Skeletal muscle tissue (tissue), 4 donors: ENCODE results near the gene MFAP2. TPM values are rescaled to one million over a fixed set of nuclear protein-coding genes. Genes with fewer than 3 reads are reported as not detected.

ENCODE experiments used
- H3K27ac ChIP-seq: one replicate; pipeline ENCODE4 v1.7.0; 2013; ENCODE audit warnings: mild to moderate bottlenecking, low read depth, low read length, inconsistent platforms
- H3K27me3 ChIP-seq, 3 donors: one replicate each; pipeline ENCODE4 v1.7.0; 2013; ENCODE audit warnings: low read length in 3 of 3; ENCODE audit not compliant: control insufficient read depth in 3 of 3, insufficient read depth in 3 of 3
- H3K36me3 ChIP-seq, 3 donors: one replicate each; pipeline ENCODE4 v1.7.0; 2013; ENCODE audit warnings: low read length in 3 of 3; ENCODE audit not compliant: control insufficient read depth in 3 of 3, insufficient read depth in 3 of 3
- H3K4me1 ChIP-seq, 3 donors: one replicate each; pipeline ENCODE4 v1.7.0; 2013; ENCODE audit warnings: low read length in 3 of 3, mild to moderate bottlenecking in 3 of 3; ENCODE audit not compliant: control insufficient read depth in 3 of 3, insufficient read depth in 3 of 3
- H3K4me3 ChIP-seq, 3 donors: one replicate each; pipeline ENCODE4 v1.7.0; 2013; ENCODE audit warnings: low read length in 3 of 3
- H3K9ac ChIP-seq, 3 donors: one replicate each; pipeline ENCODE4 v1.7.0; 2013; ENCODE audit warnings: low read length in 3 of 3, mild to moderate bottlenecking in 3 of 3, moderate library complexity in 2 of 3, low read depth in 1 of 3
- H3K9me3 ChIP-seq, 3 donors: one replicate each; pipeline ENCODE4 v1.7.0; 2013; ENCODE audit warnings: low read length in 3 of 3; ENCODE audit not compliant: control insufficient read depth in 3 of 3
- total RNA-seq: library from RNA; depleted of rRNA; stranded (reverse); fragments of >200 nt; gene quantifications from one replicate; pipeline ENCODE4 v1.2.3, GENCODE V29; 2014
- donor health status: Osteomylitis.

MFAP2 gene, protein sequence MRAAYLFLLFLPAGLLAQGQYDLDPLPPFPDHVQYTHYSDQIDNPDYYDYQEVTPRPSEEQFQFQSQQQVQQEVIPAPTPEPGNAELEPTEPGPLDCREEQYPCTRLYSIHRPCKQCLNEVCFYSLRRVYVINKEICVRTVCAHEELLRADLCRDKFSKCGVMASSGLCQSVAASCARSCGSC
- 19.8 TPM for total RNA-seq

GRCh38 chr1:16980473-16981268 lies at the start of gene MFAP2:
Gene MFAP2, minus strand, starts transcription at chr1:16980620. Its CDS starts 2,347 bp downstream, at chr1:16978273.
- H3K4me1 ChIP-seq = peaks cover 0 to 3% (median 2%) of the 10 kb centered on the region in 3 donors
- no peak within 1 kb of the TSS for H3K9ac ChIP-seq
- H3K27ac ChIP-seq = peak within 1 kb of the TSS; percentile 25

DNA sequence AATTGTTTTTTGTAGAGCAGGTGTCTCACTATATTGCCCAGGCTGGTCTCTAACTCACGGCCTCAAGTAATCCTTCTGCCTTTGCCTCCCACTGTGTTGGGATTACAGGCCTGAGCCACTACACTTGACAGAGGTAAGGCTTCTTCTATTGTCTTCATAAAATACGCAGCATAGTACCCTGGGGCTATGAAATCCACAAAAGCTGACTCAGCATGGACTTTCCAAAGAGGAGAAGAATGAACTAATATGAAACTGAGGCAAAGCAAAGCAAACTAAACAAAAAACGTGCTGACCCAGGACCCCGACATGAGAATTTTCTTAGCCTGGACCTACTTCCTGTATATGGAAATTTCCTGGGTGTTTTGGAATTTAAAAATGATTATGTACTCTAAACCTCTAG lies 49.8 kb upstream of the MFAP2 start:
- Histone ChIP-seq H3K4me1 (no peaks in the 10 kb centered on the region), H3K27ac (no peak overlapping the region), H3K27me3 (no peaks in the 10 kb centered on the region), H3K9ac (no peak overlapping the region), H3K9me3 (no peaks in the 10 kb centered on the region), H3K4me3 (no peak overlapping the region), H3K36me3 (peaks cover 34 to 49% (median 47%) of the 10 kb centered on the region in 3 donors)

More at GRCh38 chr1:16980473-16981268, at the start of gene MFAP2:
- Histone ChIP-seq H3K36me3 (peaks cover 0 to 2% (median 0%) of the 10 kb centered on the region in 3 donors), H3K4me3 (peak within 1 kb of the TSS in 1 of 3 donors; percentile 51), H3K27me3 (peaks cover 5 to 16% (median 9%) of the 10 kb centered on the region in 3 donors), H3K9me3 (no peaks in the 10 kb centered on the region)

- no peaks in the 10 kb centered on the region for H3K4me1 ChIP-seq
- no peaks in the 10 kb centered on the region for H3K27me3 ChIP-seq
- H3K9ac ChIP-seq = no peak overlapping the region
- H3K9me3 ChIP-seq = no peaks in the 10 kb centered on the region
- peaks cover 42 to 62% (median 59%) of the 10 kb centered on the region in 3 donors for H3K36me3 ChIP-seq
- H3K4me3 ChIP-seq = no peak overlapping the region
- H3K27ac ChIP-seq = no peak overlapping the region
Measured at GRCh38 chr1:17028662-17029188, 48.3 kb upstream of the MFAP2 start.

GRCh38 chr1:17027900-17028299 lies 47.5 kb upstream of the MFAP2 start:
- no peaks in the 10 kb centered on the region for H3K4me1 ChIP-seq
- H3K27ac ChIP-seq = no peak overlapping the region
- no peaks in the 10 kb centered on the region for H3K9me3 ChIP-seq
- no peaks in the 10 kb centered on the region for H3K27me3 ChIP-seq
- H3K4me3 ChIP-seq = no peak overlapping the region
- no peak overlapping the region for H3K9ac ChIP-seq
- H3K36me3 ChIP-seq = peaks cover 48 to 66% (median 63%) of the 10 kb centered on the region in 3 donors

DNA sequence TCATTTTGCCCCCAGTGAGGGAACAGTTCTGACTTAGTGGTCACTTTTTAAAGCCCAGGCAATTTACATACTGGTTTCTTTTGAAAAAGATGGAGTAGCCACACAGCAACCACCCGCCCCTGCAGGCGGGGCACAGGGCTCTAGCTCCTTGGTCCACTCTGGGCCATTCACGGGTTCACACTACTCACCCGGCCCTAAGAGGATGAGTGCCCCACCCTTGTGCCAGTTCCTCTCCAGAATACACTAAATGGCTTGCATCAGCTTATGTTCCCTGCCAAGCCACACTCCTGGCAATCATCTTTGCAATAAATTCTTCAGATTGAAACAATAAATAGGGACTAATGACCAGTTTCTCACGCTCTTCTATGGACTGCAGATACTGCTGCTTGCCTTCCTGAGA lies 47.0 kb upstream of the MFAP2 start:
- Histone ChIP-seq H3K27me3 (no peaks in the 10 kb centered on the region), H3K4me1 (no peaks in the 10 kb centered on the region), H3K4me3 (no peak overlapping the region), H3K9me3 (no peaks in the 10 kb centered on the region), H3K9ac (no peak overlapping the region), H3K36me3 (peaks cover 48 to 66% (median 63%) of the 10 kb centered on the region in 3 donors), H3K27ac (no peak overlapping the region)

GRCh38 chr1:17024721-17025120 lies 44.3 kb upstream of the MFAP2 start:
- Histone ChIP-seq H3K9ac (no peak overlapping the region), H3K27me3 (no peaks in the 10 kb centered on the region), H3K4me1 (no peaks in the 10 kb centered on the region), H3K9me3 (no peaks in the 10 kb centered on the region), H3K4me3 (no peak overlapping the region), H3K27ac (no peak overlapping the region), H3K36me3 (peaks cover 73 to 82% (median 78%) of the 10 kb centered on the region in 3 donors)

DNA sequence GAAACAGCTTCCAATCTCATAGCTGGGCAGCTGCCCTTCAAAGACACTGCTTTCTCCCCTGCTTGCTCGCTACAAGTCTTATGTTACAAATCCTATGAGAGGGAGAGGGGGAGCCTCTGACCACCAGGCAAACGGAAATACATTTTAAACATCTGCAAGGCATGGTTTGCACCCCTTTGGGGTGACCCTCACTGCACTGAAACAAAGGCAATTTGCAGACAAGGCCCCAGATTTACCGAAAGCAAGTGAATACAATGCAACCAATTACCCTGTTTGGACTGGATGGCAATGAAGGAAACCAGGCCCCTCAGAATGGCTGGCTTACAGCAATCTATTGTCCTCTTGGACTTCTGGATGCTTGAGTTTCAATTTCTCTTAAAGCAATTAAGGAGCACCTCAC lies 43.2 kb upstream of the MFAP2 start:
- no peaks in the 10 kb centered on the region for H3K27me3 ChIP-seq
- H3K4me1 ChIP-seq = no peaks in the 10 kb centered on the region
- peaks cover 76 to 87% (median 87%) of the 10 kb centered on the region in 3 donors for H3K36me3 ChIP-seq
- no peak overlapping the region for H3K9ac ChIP-seq
- H3K9me3 ChIP-seq = no peaks in the 10 kb centered on the region
- no peak overlapping the region for H3K27ac ChIP-seq
- H3K4me3 ChIP-seq = no peak overlapping the region

GRCh38 chr1:17023102-17023501 lies 42.7 kb upstream of the MFAP2 start:
- no peaks in the 10 kb centered on the region for H3K27me3 ChIP-seq
- no peaks in the 10 kb centered on the region for H3K9me3 ChIP-seq
- H3K27ac ChIP-seq = no peak overlapping the region
- no peaks in the 10 kb centered on the region for H3K4me1 ChIP-seq
- H3K9ac ChIP-seq = no peak overlapping the region
- peaks cover 77 to 88% (median 87%) of the 10 kb centered on the region in 3 donors for H3K36me3 ChIP-seq
- no peak overlapping the region for H3K4me3 ChIP-seq

GRCh38 chr1:17021896-17022295 lies 41.5 kb upstream of the MFAP2 start:
- no peak overlapping the region for H3K27ac ChIP-seq
- H3K4me3 ChIP-seq = no peak overlapping the region
- no peaks in the 10 kb centered on the region for H3K9me3 ChIP-seq
- no peak overlapping the region for H3K9ac ChIP-seq
- no peaks in the 10 kb centered on the region for H3K27me3 ChIP-seq
- no peaks in the 10 kb centered on the region for H3K4me1 ChIP-seq
- peaks cover 71 to 81% (median 81%) of the 10 kb centered on the region in 3 donors for H3K36me3 ChIP-seq

- Histone ChIP-seq H3K4me3 (no peak overlapping the region), H3K36me3 (peaks cover 60 to 76% (median 68%) of the 10 kb centered on the region in 3 donors), H3K27me3 (no peaks in the 10 kb centered on the region), H3K27ac (no peak overlapping the region), H3K9ac (peak overlapping the region in 1 of 3 donors; percentile 20), H3K4me1 (no peaks in the 10 kb centered on the region), H3K9me3 (no peaks in the 10 kb centered on the region)
Measured at GRCh38 chr1:17020502-17020901, 40.1 kb upstream of the MFAP2 start.
